LHCN-M2 (cell line): ENCODE data around the gene SLC38A7. TPM values are rescaled to one million over a fixed set of nuclear protein-coding genes. Genes with fewer than 3 reads are reported as not detected.
"Not testable (repeated sequence)": the region's sequence is repeated elsewhere in the genome, so short reads cannot be mapped to it uniquely, and the experiment has no call there.

Source experiments
- DNase-seq: peaks from one replicate; pipeline ENCODE4 v3.0.0-alpha.2; 2012; ENCODE audit warnings: low read depth
- total RNA-seq: library from RNA; depleted of rRNA; stranded (reverse); fragments of >200 nt; gene quantifications from 2 replicates; pipeline ENCODE4 v1.2.3, GENCODE V29; 2014

The SLC38A7 gene
- total RNA-seq, 1 experiment from 2014 or later = 25.1 TPM

- peak; percentile 17 for DNase-seq
Measured at GRCh38 chr16:58678716-58679115, 5.9 kb downstream of the SLC38A7 start.

DNA sequence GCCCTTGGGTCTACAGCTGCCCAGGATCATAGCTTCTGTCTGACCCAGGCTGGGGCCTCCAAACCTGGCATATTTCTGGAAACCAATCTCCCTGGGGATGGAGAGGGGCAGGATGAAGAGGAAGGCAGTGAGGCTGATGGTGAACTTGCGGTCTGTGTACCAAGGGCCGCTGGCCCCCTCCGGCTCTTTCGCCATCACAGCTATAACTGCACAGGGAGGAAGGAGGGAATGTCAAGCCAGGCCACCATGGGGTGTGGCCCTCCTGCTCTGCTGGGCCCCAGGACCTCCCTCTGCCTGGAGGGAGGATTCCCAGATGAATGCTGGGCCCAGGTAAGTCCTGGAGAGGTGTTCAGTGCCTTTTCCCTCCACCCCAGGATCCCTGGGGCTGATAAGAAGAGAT is 6.3 kb downstream of the SLC38A7 start:
- no peak for DNase-seq

GRCh38 chr16:58670946-58671583 is 13.5 kb downstream of the SLC38A7 start:
- no peak for DNase-seq

DNA sequence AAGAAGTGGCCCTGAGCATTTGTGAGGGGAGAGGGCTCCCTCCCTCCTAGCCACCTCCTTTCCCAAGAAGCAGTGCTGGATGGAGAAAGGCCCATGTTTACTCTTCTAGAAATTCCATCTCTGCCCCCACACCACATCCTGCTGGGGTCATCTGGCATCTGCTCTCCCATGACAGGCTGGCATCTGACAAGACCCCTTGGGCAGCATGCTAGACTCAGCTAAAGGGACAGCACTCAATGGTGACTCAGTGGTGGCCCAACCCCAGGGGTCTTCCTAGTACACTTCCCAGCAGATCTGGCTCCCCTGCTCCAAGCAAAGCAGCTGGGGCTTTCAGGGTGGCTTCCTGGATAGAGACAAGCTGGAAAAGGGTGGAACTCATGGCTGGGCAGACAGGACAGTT is 14.4 kb downstream of the SLC38A7 start:
- no peak for DNase-seq

DNA sequence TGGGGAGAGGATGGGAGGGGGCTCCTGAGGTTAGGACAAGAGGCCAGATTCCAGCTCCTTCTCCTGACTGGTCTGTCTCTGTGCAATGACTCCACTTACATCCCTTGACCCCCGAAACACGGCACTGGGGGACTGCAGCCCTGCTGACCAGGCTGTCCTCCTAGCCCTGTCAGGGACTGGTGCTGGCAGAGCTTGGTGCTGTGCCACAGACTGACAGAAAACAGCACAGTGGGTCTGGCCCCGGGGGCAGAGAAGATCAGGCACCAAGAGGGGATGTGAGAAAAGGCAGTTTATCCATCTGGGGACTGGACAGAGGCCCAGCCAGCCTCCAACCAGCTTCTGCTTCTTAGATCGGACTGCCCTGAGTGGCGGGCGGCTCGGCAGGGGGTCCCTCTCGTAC is 19.4 kb downstream of the SLC38A7 start:
- no peak for DNase-seq

DNA sequence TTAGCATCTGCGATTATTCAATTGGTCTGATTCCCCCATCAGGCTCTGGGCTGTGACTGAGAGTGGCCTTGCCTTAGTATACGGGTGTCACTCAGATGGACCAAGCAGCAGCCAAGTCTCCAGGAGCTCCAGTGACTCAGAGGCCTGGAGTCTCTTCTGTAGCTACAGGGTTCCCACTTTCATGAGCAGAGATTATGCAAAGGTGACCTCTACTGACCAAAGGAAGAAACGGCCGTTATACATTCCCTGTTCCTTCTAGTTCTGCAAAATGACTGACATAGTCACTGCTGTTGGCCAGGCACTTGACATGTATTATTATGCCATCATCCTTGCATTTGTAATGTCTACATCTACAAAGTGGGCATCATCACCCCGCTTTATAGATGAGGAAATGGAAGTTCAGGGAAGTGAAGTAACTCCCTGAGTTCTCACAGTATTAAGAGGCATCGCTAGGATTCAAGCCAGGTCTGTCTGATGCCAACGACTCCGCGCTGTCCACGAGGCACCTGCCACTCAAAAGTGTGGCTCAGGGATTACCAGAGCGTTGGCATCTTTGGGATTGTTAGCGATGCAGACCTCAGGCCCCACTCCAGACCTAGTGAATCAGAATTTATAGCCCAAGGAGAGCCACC is 23.3 kb downstream of the SLC38A7 start:
- peak; percentile 87 for DNase-seq

DNA sequence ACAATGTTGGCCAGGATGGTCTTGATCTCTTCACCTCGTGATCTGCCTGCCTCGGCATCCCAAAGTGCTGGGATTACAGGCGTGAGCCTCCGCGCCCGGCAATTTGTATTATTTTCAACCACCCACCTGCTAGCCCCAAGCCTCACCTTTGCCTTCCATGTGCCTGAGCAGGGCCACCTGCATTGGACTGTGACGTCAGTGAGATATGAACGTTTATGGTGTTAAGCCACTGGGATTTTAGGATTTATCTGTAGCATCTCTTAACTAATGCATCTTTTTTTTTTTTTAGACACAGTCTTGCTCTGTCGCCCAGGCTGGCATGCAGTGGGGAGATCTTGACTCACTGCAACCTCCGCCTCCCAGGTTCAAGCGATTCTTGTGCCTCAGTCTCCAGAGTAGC is 24.7 kb downstream of the SLC38A7 start:
- not testable (repeated sequence) for DNase-seq

DNA sequence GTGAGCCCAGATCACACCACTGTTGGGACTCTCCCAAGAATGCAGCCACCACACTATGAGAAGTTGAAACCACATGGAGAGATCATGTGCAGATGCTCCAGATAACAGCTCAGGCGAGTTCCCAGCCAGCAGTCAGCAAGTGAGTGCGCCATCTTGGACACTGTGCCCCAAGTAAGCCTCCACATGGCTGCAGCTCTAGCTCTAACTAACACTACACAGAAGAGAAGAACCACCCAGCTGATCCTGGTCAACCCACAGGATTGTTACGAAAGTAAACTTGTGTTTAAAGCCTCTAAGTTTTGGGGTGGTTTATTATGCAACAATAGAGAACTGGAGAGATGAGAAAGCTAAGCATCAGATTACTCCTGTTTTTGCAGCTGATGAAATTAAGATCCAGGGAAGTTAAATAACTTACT is 25.8 kb downstream of the SLC38A7 start:
- DNase-seq = peak; percentile 51

GRCh38 chr16:58656899-58657298 is 27.7 kb downstream of the SLC38A7 start:
- no peak for DNase-seq

GRCh38 chr16:58655215-58655596 is 29.4 kb downstream of the SLC38A7 start:
- DNase-seq = no peak

DNA sequence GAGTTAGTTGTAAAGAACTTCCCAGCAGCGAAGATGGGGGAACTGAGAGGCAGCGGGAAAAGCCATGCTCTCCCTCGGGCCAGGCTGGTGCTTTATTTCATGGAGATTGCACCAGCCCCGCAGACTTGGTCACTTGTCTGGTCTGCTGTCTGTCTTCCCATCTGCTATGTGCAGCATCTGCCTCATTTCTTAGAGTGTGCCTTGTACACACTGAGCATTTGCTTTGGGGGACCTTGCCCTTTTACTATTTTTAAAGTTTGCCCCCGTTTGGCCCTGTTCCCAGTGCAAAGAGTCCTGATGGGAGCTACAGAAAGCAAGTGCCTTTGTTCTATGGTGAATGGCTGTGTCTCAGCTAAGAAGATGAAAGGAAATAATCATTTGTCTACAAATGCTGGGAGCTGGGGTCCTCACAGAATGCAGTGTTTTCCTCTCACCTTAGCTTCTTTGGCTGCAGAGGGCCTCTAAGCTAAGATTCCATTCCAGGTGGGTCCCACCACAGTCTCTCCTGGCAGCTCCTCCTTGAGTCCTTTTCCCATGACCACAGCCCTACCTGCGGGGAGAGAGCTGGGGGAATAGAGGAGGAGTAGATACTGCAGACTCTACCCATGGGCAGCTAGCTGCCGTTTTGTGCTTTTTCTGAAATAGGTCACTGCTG is 29.9 kb downstream of the SLC38A7 start:
- DNase-seq = no peak

DNA sequence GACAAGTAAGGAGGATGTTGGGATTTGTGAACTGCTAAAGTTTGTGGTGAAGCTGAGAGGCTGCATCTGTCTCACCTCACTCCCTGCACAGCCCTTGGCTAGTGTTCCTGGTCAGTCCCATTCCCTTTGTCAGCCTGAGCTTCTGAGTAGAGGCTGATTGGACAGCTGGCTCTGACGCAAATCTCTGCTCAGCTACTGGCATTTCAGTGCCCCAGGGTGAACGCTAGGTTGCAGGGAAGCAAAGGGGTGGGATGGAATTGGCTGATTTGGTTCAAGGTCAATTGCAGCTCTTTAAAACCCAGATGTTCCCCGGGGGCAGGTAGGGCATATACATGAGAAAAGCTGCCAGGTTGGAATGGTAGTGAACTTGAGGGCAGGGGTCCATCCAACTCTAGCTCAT is 31.8 kb downstream of the SLC38A7 start:
- peak; percentile 50 for DNase-seq

- DNase-seq = peak; percentile 33
Measured at GRCh38 chr16:58651965-58652348, 32.6 kb downstream of the SLC38A7 start.

DNA sequence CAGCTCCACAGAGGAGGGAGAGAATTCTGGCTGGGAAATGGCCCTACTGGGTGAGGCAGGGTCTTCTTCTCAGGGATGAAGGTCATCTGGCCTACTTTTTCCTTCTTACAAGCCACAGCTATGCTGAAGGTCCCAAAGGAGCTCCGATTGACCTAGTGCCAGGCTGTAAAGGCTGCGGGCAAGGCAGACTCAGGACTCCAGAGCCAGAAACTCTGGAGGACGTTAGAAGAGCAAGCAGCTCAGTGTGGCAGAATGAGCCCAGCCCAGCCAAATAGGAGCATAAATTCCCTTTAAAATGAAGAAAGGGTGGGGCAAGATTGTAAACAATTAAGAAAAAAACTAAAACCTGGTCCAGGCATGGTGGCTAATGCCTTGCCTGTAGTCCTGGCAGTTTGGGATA is 34.9 kb downstream of the SLC38A7 start:
- DNase-seq = no peak

GRCh38 chr16:58647107-58647506 is 37.5 kb downstream of the SLC38A7 start:
- DNase-seq = no peak

DNA sequence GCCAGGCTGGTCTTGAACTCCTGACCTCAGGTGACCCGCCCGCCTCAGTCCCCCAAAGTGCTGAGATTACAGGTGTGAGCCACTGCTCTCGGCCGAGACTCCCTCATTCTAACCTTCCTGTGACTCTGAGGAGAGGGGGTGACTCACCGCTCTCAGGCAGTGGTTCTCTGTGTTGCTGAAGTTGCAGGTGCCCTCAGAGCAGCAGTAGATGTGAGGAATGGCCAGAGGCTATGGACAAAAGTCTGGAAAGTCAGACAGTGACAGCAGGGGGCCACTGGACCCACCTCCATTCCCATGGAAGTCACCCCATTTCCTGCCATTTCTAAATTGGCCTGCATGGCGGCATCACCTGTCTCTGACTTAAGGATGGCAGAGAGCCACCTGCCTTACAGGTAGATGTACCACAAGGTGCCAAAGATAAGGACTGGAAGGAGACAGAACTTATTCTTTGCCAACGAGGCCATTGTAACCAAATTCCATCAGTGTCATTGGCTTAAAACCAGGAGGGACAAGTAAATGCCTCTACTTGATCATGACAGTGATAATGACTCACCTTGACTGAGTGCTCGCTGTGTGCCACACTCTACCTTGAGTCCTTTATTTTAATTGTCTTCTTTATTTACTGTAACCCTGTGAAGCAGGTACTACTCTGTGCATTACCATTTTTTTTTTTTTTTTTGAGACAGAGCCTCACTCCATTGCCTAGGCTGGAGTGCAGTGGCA is 39.6 kb downstream of the SLC38A7 start:
- no peak for DNase-seq

- DNase-seq = no peak
Measured at GRCh38 chr16:58644108-58644507, 40.5 kb downstream of the SLC38A7 start.

- DNase-seq = no peak
Measured at GRCh38 chr16:58640949-58641348, 43.6 kb downstream of the SLC38A7 start.

DNA sequence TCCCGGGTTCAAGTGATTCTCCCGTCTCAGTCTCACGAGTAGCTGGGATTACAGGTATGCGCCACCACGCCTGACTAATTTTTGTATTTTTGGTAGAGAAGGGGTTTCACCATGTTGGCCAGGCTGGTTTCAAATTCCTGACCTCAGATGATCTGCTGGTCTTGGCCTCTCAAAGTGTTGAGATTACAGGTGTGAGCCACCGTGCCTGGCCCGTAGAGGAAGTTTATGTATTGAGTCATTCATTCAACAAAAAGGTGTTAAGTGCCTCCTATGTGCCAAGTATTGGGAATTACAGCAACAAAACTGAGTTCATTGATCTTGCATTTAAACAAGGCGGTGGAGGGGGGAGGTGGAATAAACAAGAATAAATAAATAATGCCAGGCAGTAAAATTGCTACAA is 44.7 kb downstream of the SLC38A7 start:
- DNase-seq = no peak

DNA sequence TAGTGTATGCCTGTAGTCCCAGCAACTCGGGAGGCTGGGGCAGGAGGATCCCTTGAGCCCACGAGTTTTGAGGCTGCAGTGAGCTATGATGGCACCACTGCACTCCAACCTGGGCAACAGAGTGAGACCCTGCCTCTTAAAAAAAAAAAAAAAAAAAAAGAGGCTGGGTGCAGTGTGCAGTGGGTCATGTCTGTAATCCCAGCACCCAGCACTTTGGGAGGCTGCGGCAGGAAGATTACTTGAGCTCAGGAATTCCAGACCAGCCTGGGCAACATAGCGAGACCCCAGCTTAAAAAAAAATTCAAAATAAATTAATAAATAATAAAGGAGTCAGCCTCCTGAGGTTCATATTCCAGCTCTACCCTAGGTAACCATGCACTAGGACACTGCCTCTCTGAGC is 45.3 kb downstream of the SLC38A7 start:
- DNase-seq = no peak

- peak; percentile 87 for DNase-seq
Measured at GRCh38 chr16:58638148-58639036, 46.2 kb downstream of the SLC38A7 start.
